Endothelial cell of umbilical vein (primary cell): ENCODE data around the gene ADAMTSL2. TPM values are rescaled to one million over a fixed set of nuclear protein-coding genes. Genes with fewer than 3 reads are reported as not detected.

ENCODE experiments used
- BruUV-seq: library from RNA; stranded (reverse); fragments of 400-500 nt; replicated peaks from 2 replicates; lab custom pipeline; 2021; lab: Mats Ljungman, UMichigan
- CTCF ChIA-PET: fragments of 300-600, 350-600 bp; sonication (Branson Sonifier 250); formaldehyde crosslinking; loops from one replicate; lab custom pipeline; 2021; ENCODE audit warnings: antibody characterized with exemption, inconsistent platforms; lab: Charles Lee
- POLR2A ChIA-PET: fragments of 300-600, 350-600 bp; sonication (Branson Sonifier 250); formaldehyde crosslinking; loops from one replicate; lab custom pipeline; 2021; ENCODE audit warnings: antibody characterized with exemption, inconsistent platforms; lab: Charles Lee
- DNase-seq: peaks from one replicate; pipeline ENCODE4 v3.0.0-alpha.2; 2011; ENCODE audit warnings: low read depth, low spot score
- FAIRE-seq: peaks from 2 replicates; lab custom pipeline; 2011; peaks lifted over from hg19 to GRCh38; lab: Jason Lieb, UNC
- H2AFZ ChIP-seq: 2 replicates; pipeline ENCODE4 v1.6.0; 2012; ENCODE audit warnings: low read depth, low read length, control low read depth, inconsistent platforms
- H3K27ac ChIP-seq: 2 replicates; pipeline ENCODE4 v1.5.1; 2011; ENCODE audit warnings: low read depth, mild to moderate bottlenecking, control low read depth, low read length, moderate library complexity; ENCODE audit not compliant: insufficient read depth
- H3K27me3 ChIP-seq, 2 experiments: 2 replicates each; pipeline versions ENCODE4 v1.6.0 to v1.6.1; 2011; ENCODE audit warnings: low read length in 2 of 2, mixed read lengths in 1 of 2; ENCODE audit not compliant: control insufficient read depth in 2 of 2, insufficient read depth in 2 of 2
- H3K36me3 ChIP-seq, 2 experiments: 2 replicates in 1 of 2; 3 replicates in 1 of 2; pipeline ENCODE4 v1.5.1; 2011; ENCODE audit warnings: low read length in 2 of 2, mild to moderate bottlenecking in 1 of 2, moderate library complexity in 1 of 2; ENCODE audit not compliant: control insufficient read depth in 2 of 2, insufficient read depth in 2 of 2; ENCODE audit errors: extremely low read depth in 1 of 2
- H3K4me1 ChIP-seq: 3 replicates; pipeline ENCODE4 v1.5.1; 2011; ENCODE audit warnings: mild to moderate bottlenecking, low read length; ENCODE audit not compliant: control insufficient read depth, insufficient read depth; ENCODE audit errors: extremely low read depth
- H3K4me2 ChIP-seq: 2 replicates; pipeline ENCODE4 v1.6.1; 2011; ENCODE audit warnings: low read length, control low read depth, mixed read lengths; ENCODE audit not compliant: insufficient read depth
- H3K4me3 ChIP-seq, 3 experiments: fragments of 200-600 bp in 1 of 3; sonication (generic), shearing (Covaris generic) in 1 of 3; replicated peaks in 1 of 3; 2 replicates each; pipeline ENCODE4 v1.5.1; 2011 to 2016; ENCODE audit warnings: control low read depth in 3 of 3, low read length in 3 of 3, mild to moderate bottlenecking in 2 of 3, inconsistent platforms in 1 of 3, low read depth in 1 of 3, moderate library complexity in 1 of 3; ENCODE audit not compliant: insufficient read depth in 1 of 3
- H3K79me2 ChIP-seq: 2 replicates; pipeline ENCODE4 v1.6.0; 2012; ENCODE audit warnings: low read length, inconsistent platforms; ENCODE audit not compliant: control insufficient read depth, insufficient read depth
- H3K9ac ChIP-seq: replicated peaks from 2 replicates; pipeline ENCODE3; 2011; ENCODE audit warnings: low read length, control low read depth; ENCODE audit not compliant: insufficient read depth; ENCODE audit errors: extremely low read depth
- H3K9me1 ChIP-seq: replicated peaks from 3 replicates; pipeline ENCODE4 v1.6.0; 2011; ENCODE audit warnings: mild to moderate bottlenecking, low read length; ENCODE audit not compliant: control insufficient read depth, insufficient read depth; ENCODE audit errors: extremely low read depth
- H3K9me3 ChIP-seq: replicated peaks from 2 replicates; pipeline ENCODE4 v1.5.1; 2012; ENCODE audit warnings: low read length, inconsistent platforms; ENCODE audit not compliant: control insufficient read depth, insufficient read depth
- H4K20me1 ChIP-seq: replicated peaks from 2 replicates; pipeline ENCODE3; 2011; ENCODE audit warnings: mild to moderate bottlenecking, low read length; ENCODE audit not compliant: control insufficient read depth, insufficient read depth; ENCODE audit errors: extremely low read depth
- EZH2 ChIP-seq: IDR thresholded peaks from 2 replicates; pipeline ENCODE4 v1.6.1; 2012; ENCODE audit warnings: borderline replicate concordance, low read depth, mild to moderate bottlenecking, moderate library complexity, low read length, inconsistent platforms; ENCODE audit not compliant: severe bottlenecking
- FOS ChIP-seq: IDR thresholded peaks from 2 replicates; pipeline ENCODE4 v1.6.1; 2011; ENCODE audit warnings: mild to moderate bottlenecking, low read length, moderate library complexity, borderline replicate concordance; ENCODE audit not compliant: insufficient read depth
- GATA2 ChIP-seq: IDR thresholded peaks from 2 replicates; pipeline ENCODE4 v1.7.0; 2011; ENCODE audit warnings: low read depth, mild to moderate bottlenecking, moderate library complexity, mixed read lengths, low read length; ENCODE audit not compliant: insufficient read length, insufficient read depth
- JUN ChIP-seq: IDR thresholded peaks from 2 replicates; pipeline ENCODE4 v1.6.1; 2011; ENCODE audit warnings: borderline replicate concordance, low read depth; ENCODE audit not compliant: insufficient read length, insufficient read depth
- MYC ChIP-seq: IDR thresholded peaks from one replicate; pipeline ENCODE4 v1.6.1; 2011; ENCODE audit warnings: mild to moderate bottlenecking, low read depth, low read length
- POLR2A ChIP-seq: IDR thresholded peaks from 2 replicates; pipeline ENCODE4 v1.6.1; 2012; ENCODE audit warnings: low read depth, mild to moderate bottlenecking, control low read depth, low read length
- POLR2AphosphoS5 ChIP-seq: IDR thresholded peaks from 2 replicates; pipeline ENCODE4 v1.6.1; 2012; ENCODE audit warnings: low read depth, mild to moderate bottlenecking, control low read depth, low read length, moderate library complexity; ENCODE audit not compliant: insufficient read depth
- dilution Hi-C: fragments of 300-500 bp; cut with MboI; formaldehyde crosslinking; loops from one replicate; pipeline ENCODE4 v1.15.0; 2019; ENCODE audit warnings: low sequenced_read_pairs; ENCODE audit not compliant: extremely low pct_ligation_motif_present
- intact Hi-C: fragments of 100-400 bp; cut with micrococcal nuclease; formaldehyde crosslinking; loops from one replicate; pipeline ENCODE4 v1.10.0; 2022
- polyA plus RNA-seq, 4 experiments: library from polyadenylated mRNA; depleted of rRNA in 3 of 4; stranded (reverse) in 3 of 4; unstranded in 1 of 4; fragments of >200 nt; gene quantifications; 2 replicates each; pipeline versions ENCODE4 v1.2.1 to v1.2.3, GENCODE V29; 2011 to 2012; ENCODE audit warnings: missing spikeins in 1 of 4
- total RNA-seq: library from RNA; stranded (reverse); gene quantifications from 2 replicates; pipeline ENCODE4 v1.2.3, GENCODE V29; 2021
- TF ChIP-seq, protein P1 (sequence below), 2 donors: IDR thresholded peaks; 1 replicate in 1 of 2; 2 replicates in 1 of 2; pipeline ENCODE4 v1.5.1; 2011; ENCODE audit warnings: low read length in 2 of 2, mild to moderate bottlenecking in 2 of 2, moderate library complexity in 2 of 2, control low read depth in 1 of 2, inconsistent platforms in 1 of 2, low read depth in 1 of 2; ENCODE audit not compliant: insufficient read depth in 1 of 2; ENCODE audit errors: extremely low read depth in 1 of 2
- TF ChIP-seq, protein P2 (sequence below): IDR thresholded peaks from 2 replicates; pipeline ENCODE4 v1.6.1; 2011; ENCODE audit not compliant: insufficient read depth, insufficient read length

The ADAMTSL2 gene
- total and polyA plus RNA-seq, 2 donors (not counting 3 experiments of a cell fraction or from before 2014, with no cell fraction given) = not detected

DNA sequence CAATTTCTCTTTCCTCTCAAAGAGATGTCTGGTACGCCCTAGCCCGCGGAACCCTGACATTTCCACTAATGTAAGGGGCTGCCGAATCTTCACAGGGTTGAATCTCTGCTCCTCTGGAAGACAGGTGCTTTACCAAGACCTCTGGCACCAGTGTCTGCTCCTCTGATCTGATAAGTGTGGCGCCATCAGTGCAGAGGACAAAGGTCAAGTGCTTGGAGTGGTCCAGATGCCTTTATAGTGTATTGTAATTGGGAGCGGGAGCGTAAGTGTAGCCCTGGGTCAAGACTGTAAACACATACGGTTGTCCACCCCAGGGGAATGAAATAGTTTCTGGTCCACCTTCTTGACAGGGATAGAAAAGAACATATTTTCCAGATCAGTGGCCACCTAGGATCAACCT lies 17.7 kb downstream of the ADAMTSL2 start:
- DNase-seq = no peak
- no peak for FAIRE-seq
- Histone ChIP-seq H3K9me3 (no peaks in the 10 kb centered on the region), H3K79me2 (no peaks in the 10 kb centered on the region), H3K4me2 (no peak overlapping the region), H3K36me3 (no peaks in the 10 kb centered on the region), H3K9ac (no peak overlapping the region), H3K4me1 (no peaks in the 10 kb centered on the region), H2AFZ (no peak overlapping the region), H3K9me1 (no peaks in the 10 kb centered on the region), H3K27me3 (no peaks in the 10 kb centered on the region), H4K20me1 (no peaks in the 10 kb centered on the region), H3K4me3 (no peak overlapping the region), H3K27ac (no peak overlapping the region)
- ChIA-PET POLR2A (no interaction called here), CTCF (no interaction called here)
- TF ChIP-seq FOS (no peak), EZH2 (no peak), POLR2A (no peak)
- TF ChIP-seq, protein P1, sequence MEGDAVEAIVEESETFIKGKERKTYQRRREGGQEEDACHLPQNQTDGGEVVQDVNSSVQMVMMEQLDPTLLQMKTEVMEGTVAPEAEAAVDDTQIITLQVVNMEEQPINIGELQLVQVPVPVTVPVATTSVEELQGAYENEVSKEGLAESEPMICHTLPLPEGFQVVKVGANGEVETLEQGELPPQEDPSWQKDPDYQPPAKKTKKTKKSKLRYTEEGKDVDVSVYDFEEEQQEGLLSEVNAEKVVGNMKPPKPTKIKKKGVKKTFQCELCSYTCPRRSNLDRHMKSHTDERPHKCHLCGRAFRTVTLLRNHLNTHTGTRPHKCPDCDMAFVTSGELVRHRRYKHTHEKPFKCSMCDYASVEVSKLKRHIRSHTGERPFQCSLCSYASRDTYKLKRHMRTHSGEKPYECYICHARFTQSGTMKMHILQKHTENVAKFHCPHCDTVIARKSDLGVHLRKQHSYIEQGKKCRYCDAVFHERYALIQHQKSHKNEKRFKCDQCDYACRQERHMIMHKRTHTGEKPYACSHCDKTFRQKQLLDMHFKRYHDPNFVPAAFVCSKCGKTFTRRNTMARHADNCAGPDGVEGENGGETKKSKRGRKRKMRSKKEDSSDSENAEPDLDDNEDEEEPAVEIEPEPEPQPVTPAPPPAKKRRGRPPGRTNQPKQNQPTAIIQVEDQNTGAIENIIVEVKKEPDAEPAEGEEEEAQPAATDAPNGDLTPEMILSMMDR (IDR thresholded peaks at IDR 0.05; ENCODE audit: extremely low read depth in 1 of 2, insufficient read depth in 1 of 2, low read depth in 1 of 2, low read length in 2 of 2) = no peak
- dilution Hi-C loops = no loop called here
- BruUV-seq = no TSS peak
- intact Hi-C loops = no loop called here

GRCh38 chr9:133553123-133553522 lies 18.6 kb downstream of the ADAMTSL2 start:
- Histone ChIP-seq H4K20me1 (no peaks in the 10 kb centered on the region), H3K27ac (no peak overlapping the region), H3K9me3 (no peaks in the 10 kb centered on the region), H3K9ac (no peak overlapping the region), H3K4me3 (no peak overlapping the region), H3K36me3 (no peaks in the 10 kb centered on the region), H3K79me2 (no peaks in the 10 kb centered on the region), H2AFZ (no peak overlapping the region), H3K9me1 (no peaks in the 10 kb centered on the region), H3K4me1 (peaks cover 4% of the 10 kb centered on the region), H3K27me3 (no peaks in the 10 kb centered on the region), H3K4me2 (no peak overlapping the region)
- no TSS peak for BruUV-seq
- ChIA-PET POLR2A (no interaction called here), CTCF (no interaction called here)
- dilution Hi-C loops (no loop called here), intact Hi-C loops (no loop called here)
- TF ChIP-seq POLR2AphosphoS5 = no peak
- TF ChIP-seq MYC = no peak
- TF ChIP-seq, protein P2, sequence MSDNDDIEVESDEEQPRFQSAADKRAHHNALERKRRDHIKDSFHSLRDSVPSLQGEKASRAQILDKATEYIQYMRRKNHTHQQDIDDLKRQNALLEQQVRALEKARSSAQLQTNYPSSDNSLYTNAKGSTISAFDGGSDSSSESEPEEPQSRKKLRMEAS = no peak
- no peak for TF ChIP-seq EZH2
- no peak for TF ChIP-seq JUN
- TF ChIP-seq FOS = no peak
- TF ChIP-seq GATA2 = no peak
- TF ChIP-seq POLR2A = no peak
- TF ChIP-seq, protein P1 (IDR thresholded peaks at IDR 0.05; ENCODE audit: extremely low read depth in 1 of 2, insufficient read depth in 1 of 2, low read depth in 1 of 2, low read length in 2 of 2) = no peak
- FAIRE-seq (no peak), DNase-seq (no peak)
